Activated naive CD4-positive, alpha-beta T cell treated with anti-CD3 and anti-CD28 coated beads, Interleukin-2, amount 50 U/mL, for 24 hours (primary cell): ENCODE results near the gene PIMREG.

Experiments used
- H3K27ac Mint-ChIP-seq: one replicate; pipeline ENCODE4 v1.8.0; 2021; ENCODE audit warnings: mild to moderate bottlenecking, mixed read lengths
- H3K27me3 Mint-ChIP-seq: one replicate; pipeline ENCODE4 v1.8.0; 2021; ENCODE audit warnings: mixed read lengths
- H3K36me3 Mint-ChIP-seq: one replicate; pipeline ENCODE4 v1.8.0; 2021; ENCODE audit warnings: mixed read lengths
- H3K4me1 Mint-ChIP-seq: one replicate; pipeline ENCODE4 v1.8.0; 2021; ENCODE audit warnings: mixed read lengths
- H3K4me3 Mint-ChIP-seq: one replicate; pipeline ENCODE4 v1.8.0; 2021; ENCODE audit warnings: mild to moderate bottlenecking, mixed read lengths
- H3K9me3 Mint-ChIP-seq: one replicate; pipeline ENCODE4 v1.8.0; 2021; ENCODE audit warnings: mixed read lengths

PIMREG gene

GRCh38 chr17:6428207-6428965, 15.9 kb upstream of the PIMREG start:
- Mint-ChIP-seq H3K4me1 (peaks cover 15% of the 10 kb centered on the region), H3K27me3 (no peaks in the 10 kb centered on the region), H3K36me3 (peaks cover 3% of the 10 kb centered on the region), H3K4me3 (no peak overlapping the region), H3K27ac (no peak overlapping the region), H3K9me3 (no peaks in the 10 kb centered on the region)

- Mint-ChIP-seq H3K36me3 (peaks cover 3% of the 10 kb centered on the region), H3K27ac (no peak overlapping the region)
Measured at GRCh38 chr17:6429266-6429665, 15.0 kb upstream of the PIMREG start.

DNA sequence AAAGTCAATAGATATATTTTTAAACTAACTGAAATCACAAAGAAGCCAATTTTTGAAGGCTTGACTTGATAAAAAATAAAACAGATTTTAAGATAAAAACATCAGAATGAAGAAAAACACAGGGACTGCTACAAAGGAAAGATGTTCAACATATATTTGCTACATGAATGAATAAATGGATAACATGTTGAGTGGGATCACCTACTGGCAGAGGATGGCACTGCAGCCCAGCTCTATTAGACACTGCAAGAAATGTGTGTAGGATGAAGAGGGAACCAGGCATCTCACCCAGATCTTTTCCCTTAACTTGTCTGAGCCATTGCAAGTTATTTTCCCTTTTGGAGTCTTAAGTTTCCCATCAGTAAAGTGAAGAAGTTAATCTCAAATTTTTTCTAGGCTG, 13.5 kb upstream of the PIMREG start:
- H3K4me1 Mint-ChIP-seq, result peaks cover 15% of the 10 kb centered on the region
- no peaks in the 10 kb centered on the region for H3K9me3 Mint-ChIP-seq
- H3K27me3 Mint-ChIP-seq, result no peaks in the 10 kb centered on the region
- H3K4me3 Mint-ChIP-seq, result no peak overlapping the region
- no peak overlapping the region for H3K27ac Mint-ChIP-seq
- peaks cover 3% of the 10 kb centered on the region for H3K36me3 Mint-ChIP-seq

More at GRCh38 chr17:6429266-6429665, 15.0 kb upstream of the PIMREG start:
- H3K4me1 Mint-ChIP-seq, result peaks cover 15% of the 10 kb centered on the region
- no peaks in the 10 kb centered on the region for H3K27me3 Mint-ChIP-seq
- no peaks in the 10 kb centered on the region for H3K9me3 Mint-ChIP-seq
- H3K4me3 Mint-ChIP-seq, result no peak overlapping the region

DNA sequence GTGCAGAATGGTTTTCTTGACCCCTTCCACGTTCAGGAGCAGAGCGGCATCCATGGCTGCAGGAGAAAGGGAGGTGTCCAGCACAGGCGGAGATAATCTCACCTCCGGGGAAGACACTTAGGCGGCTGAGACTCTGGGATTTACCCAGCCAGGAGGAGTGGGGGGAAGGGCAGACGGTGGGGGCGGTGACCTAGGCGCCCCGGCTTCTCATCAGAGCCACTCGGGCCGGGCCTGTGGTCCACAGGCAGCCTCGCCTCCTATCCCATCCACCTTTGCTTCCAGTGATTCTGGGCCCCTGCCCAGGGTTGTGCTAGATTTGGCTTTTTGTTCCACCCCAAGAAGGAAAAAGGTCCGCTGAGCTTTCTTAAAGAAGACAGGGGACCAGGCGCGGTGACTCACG, 9.2 kb upstream of the PIMREG start, which contains the start of gene AIPL1:
AIPL1 (minus strand) TSS at position 71 of the 400 bp plus-strand sequence; CDS start at position 54, 17 bp downstream.
- H3K27me3 Mint-ChIP-seq, result peaks cover 3% of the 10 kb centered on the region
- H3K4me1 Mint-ChIP-seq, result no peaks in the 10 kb centered on the region
- H3K4me3 Mint-ChIP-seq, result no peak within 1 kb of the TSS
- H3K36me3 Mint-ChIP-seq, result no peaks in the 10 kb centered on the region
- H3K27ac Mint-ChIP-seq, result no peak within 1 kb of the TSS
- no peaks in the 10 kb centered on the region for H3K9me3 Mint-ChIP-seq

- no peak overlapping the region for H3K27ac Mint-ChIP-seq
- no peak overlapping the region for H3K4me3 Mint-ChIP-seq
- peaks cover 3% of the 10 kb centered on the region for H3K27me3 Mint-ChIP-seq
- no peaks in the 10 kb centered on the region for H3K9me3 Mint-ChIP-seq
- no peaks in the 10 kb centered on the region for H3K36me3 Mint-ChIP-seq
- H3K4me1 Mint-ChIP-seq, result no peaks in the 10 kb centered on the region
Measured at GRCh38 chr17:6435968-6436367, 8.3 kb upstream of the PIMREG start.

DNA sequence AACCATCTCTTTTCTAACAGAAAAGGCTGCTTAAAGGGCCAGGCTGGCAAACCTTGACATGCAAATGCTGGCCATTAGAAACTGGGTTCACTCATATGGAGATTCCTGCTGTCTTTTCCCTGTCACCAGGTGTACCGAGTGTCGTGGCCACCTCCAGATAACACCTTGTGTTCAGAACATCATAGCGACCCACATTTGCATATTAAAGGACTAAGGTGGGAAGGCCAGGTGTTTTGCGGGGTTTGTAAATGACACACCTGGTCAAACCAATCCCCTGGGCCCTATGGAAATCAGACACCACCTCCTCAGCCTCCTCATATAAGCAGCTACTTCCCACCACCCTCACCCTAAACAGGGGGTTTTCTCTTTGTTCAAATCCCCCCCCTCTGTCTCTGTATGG, 6.8 kb upstream of the PIMREG start:
- no peaks in the 10 kb centered on the region for H3K9me3 Mint-ChIP-seq
- H3K4me1 Mint-ChIP-seq, result no peaks in the 10 kb centered on the region
- no peaks in the 10 kb centered on the region for H3K36me3 Mint-ChIP-seq
- peaks cover 3% of the 10 kb centered on the region for H3K27me3 Mint-ChIP-seq
- H3K27ac Mint-ChIP-seq, result no peak overlapping the region
- no peak overlapping the region for H3K4me3 Mint-ChIP-seq

- Mint-ChIP-seq H3K4me1 (no peaks in the 10 kb centered on the region), H3K27ac (no peak overlapping the region), H3K4me3 (no peak overlapping the region), H3K9me3 (no peaks in the 10 kb centered on the region), H3K36me3 (no peaks in the 10 kb centered on the region), H3K27me3 (peaks cover 3% of the 10 kb centered on the region)
Measured at GRCh38 chr17:6437956-6438355, 6.3 kb upstream of the PIMREG start.

GRCh38 chr17:6439951-6440350, 4.3 kb upstream of the PIMREG start:
- H3K27ac Mint-ChIP-seq, result no peak overlapping the region
- H3K9me3 Mint-ChIP-seq, result no peaks in the 10 kb centered on the region
- H3K27me3 Mint-ChIP-seq, result peaks cover 3% of the 10 kb centered on the region
- H3K4me1 Mint-ChIP-seq, result peaks cover 14% of the 10 kb centered on the region
- no peaks in the 10 kb centered on the region for H3K36me3 Mint-ChIP-seq
- no peak overlapping the region for H3K4me3 Mint-ChIP-seq

- Mint-ChIP-seq H3K36me3 (no peaks in the 10 kb centered on the region), H3K4me1 (peaks cover 14% of the 10 kb centered on the region), H3K27me3 (peaks cover under 1% of the 10 kb centered on the region), H3K4me3 (no peak overlapping the region), H3K9me3 (no peaks in the 10 kb centered on the region), H3K27ac (no peak overlapping the region)
Measured at GRCh38 chr17:6442775-6443174, 1.5 kb upstream of the PIMREG start.

DNA sequence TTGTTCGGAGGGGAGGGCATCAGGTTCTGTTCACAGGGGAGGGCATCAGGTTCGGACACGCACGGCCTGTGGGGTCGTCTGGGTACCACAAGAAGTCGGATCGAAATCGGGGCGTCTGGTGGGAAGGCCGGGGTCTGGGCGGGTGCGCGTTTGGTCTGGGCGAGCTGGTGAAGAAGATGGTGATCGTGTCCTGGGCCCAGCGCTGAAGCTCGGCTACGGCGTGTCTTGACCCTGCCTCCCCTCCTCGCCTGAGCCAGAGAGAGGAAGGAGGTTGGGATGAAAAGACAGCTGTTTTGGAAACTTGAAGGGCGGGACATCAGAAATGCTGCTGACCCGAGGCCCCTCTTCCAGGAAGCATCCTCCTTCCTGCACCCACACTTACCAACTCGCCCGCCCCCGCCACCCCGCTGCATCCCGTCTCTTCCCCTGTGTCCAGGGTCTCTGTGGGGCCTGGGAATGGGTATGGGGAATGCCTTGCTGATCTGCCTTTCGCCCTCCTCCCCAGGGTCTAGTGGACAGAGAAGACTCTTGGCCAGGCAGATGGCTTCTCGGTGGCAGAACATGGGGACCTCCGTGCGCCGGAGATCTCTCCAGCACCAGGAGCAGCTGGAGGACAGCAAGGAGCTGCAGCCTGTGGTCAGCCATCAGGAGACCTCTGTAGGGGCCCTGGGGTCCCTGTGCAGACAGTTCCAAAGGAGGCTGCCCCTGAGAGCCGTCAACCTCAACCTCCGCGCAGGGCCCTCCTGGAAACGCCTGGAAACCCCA, 498 bp downstream of the PIMREG start:
- H3K9me3 Mint-ChIP-seq, result no peaks in the 10 kb centered on the region
- H3K36me3 Mint-ChIP-seq, result no peaks in the 10 kb centered on the region
- no peaks in the 10 kb centered on the region for H3K27me3 Mint-ChIP-seq
- peak overlapping the region; percentile 96 for H3K4me3 Mint-ChIP-seq
- peaks cover 14% of the 10 kb centered on the region for H3K4me1 Mint-ChIP-seq
- peak overlapping the region; percentile 30 for H3K27ac Mint-ChIP-seq

DNA sequence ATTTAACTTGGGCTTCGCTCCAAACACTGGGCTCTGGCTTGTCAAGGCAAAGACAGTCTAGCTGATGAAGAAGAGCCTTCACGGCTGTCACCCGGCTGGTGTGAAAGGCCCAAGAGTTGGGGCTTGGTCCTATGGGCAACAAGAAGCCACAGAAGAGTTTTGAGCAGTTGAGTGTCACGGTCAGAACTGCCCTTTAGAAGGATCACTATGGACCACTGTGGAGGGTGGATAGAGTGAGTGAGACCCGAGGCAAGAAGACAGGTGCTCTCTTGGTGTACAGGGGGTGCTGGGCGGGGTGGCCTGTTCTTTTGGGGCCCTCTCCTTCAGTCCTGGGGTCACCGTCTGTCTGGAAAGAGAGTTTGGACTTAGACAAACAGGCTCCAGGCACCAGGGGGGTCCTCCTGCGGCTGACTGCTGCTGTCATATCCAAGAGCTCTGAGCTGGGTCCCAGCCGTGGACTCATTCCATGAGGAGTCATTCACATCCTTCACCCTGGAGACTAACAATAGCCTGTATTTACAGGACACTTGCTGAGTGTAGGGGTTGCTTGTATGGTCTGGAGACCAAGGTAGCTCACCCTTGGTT, 2.4 kb downstream of the PIMREG start:
- Mint-ChIP-seq H3K27me3 (no peaks in the 10 kb centered on the region), H3K27ac (no peak overlapping the region), H3K4me3 (no peak overlapping the region), H3K9me3 (no peaks in the 10 kb centered on the region), H3K36me3 (no peaks in the 10 kb centered on the region), H3K4me1 (peaks cover 14% of the 10 kb centered on the region)

DNA sequence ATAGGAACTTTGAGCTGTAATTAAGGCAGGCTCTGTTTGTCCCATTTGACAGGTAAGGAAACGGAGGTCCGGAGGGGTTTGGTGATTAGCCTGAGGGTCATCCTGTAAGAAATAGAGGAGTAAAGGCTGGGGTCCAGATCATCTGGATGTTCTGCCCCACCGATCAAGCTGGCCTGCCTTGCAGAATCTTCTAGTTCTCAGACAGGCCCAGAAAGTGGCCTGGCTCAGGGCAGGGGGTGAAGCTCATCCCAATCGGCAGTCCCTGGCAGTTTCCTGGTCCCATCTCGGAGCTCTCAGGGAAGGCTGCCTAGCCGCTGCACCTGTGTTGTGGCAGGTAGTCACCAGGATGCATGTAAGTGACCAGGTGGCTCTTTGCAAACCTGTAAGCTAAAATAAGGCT, 4.2 kb downstream of the PIMREG start:
- Mint-ChIP-seq H3K27me3 (no peaks in the 10 kb centered on the region), H3K4me3 (no peak overlapping the region), H3K9me3 (no peaks in the 10 kb centered on the region), H3K36me3 (no peaks in the 10 kb centered on the region), H3K4me1 (peaks cover 15% of the 10 kb centered on the region), H3K27ac (no peak overlapping the region)

- Mint-ChIP-seq H3K9me3 (no peaks in the 10 kb centered on the region), H3K27me3 (no peaks in the 10 kb centered on the region), H3K27ac (no peak overlapping the region), H3K4me1 (peaks cover 13% of the 10 kb centered on the region), H3K36me3 (no peaks in the 10 kb centered on the region), H3K4me3 (no peak overlapping the region)
Measured at GRCh38 chr17:6449307-6449706, 5.1 kb downstream of the PIMREG start.

GRCh38 chr17:6450926-6451832, 6.9 kb downstream of the PIMREG start:
- Mint-ChIP-seq H3K9me3 (no peaks in the 10 kb centered on the region), H3K36me3 (no peaks in the 10 kb centered on the region), H3K4me1 (peaks cover 12% of the 10 kb centered on the region), H3K4me3 (no peak overlapping the region), H3K27ac (no peak overlapping the region), H3K27me3 (no peaks in the 10 kb centered on the region)
